Activated CD4-positive, alpha-beta T cell treated with anti-CD3 and anti-CD28 coated beads for 36 hours (primary cell): ENCODE data around the gene FAM78A. TPM values are rescaled to one million over a fixed set of nuclear protein-coding genes. Genes with fewer than 3 reads are reported as not detected.
A peak's percentile ranks its signal among the peaks of the same experiment; 100 is the strongest.

Experiments used
- ATAC-seq: fragments of 200-7000 bp; cut with Tn5 transposase; one replicate; pipeline ENCODE4 v1.10.0; 2021; ENCODE audit warnings: mild to moderate bottlenecking, moderate library complexity
- CTCF ChIA-PET: fragments of 350-600 bp; sonication (Branson Sonifier 250); formaldehyde crosslinking; loops from one replicate; lab custom pipeline; 2021; ENCODE audit warnings: antibody characterized with exemption; lab: Charles Lee
- POLR2A ChIA-PET: fragments of 350-600 bp; sonication (Branson Sonifier 250); formaldehyde crosslinking; loops from one replicate; lab custom pipeline; 2021; ENCODE audit warnings: antibody characterized with exemption, inconsistent platforms; lab: Charles Lee
- DNase-seq: peaks from one replicate; pipeline ENCODE4 v3.0.0-alpha.2; 2020
- H3K27ac Mint-ChIP-seq: one replicate; pipeline ENCODE4 v1.8.0; 2021; ENCODE audit warnings: mixed read lengths
- H3K27me3 Mint-ChIP-seq: one replicate; pipeline ENCODE4 v1.8.0; 2021; ENCODE audit warnings: mixed read lengths
- H3K36me3 Mint-ChIP-seq: one replicate; pipeline ENCODE4 v1.8.0; 2021; ENCODE audit warnings: low read depth, mixed read lengths
- H3K4me1 Mint-ChIP-seq: one replicate; pipeline ENCODE4 v1.8.0; 2021; ENCODE audit warnings: mixed read lengths
- H3K4me3 Mint-ChIP-seq: one replicate; pipeline ENCODE4 v1.8.0; 2021; ENCODE audit warnings: mild to moderate bottlenecking, moderate library complexity, mixed read lengths
- H3K9me3 Mint-ChIP-seq: one replicate; pipeline ENCODE4 v1.8.0; 2021; ENCODE audit warnings: low read depth, mixed read lengths
- intact Hi-C, 2 experiments: fragments of 100-400 bp; cut with DNase I in 1 of 2; cut with micrococcal nuclease in 1 of 2; formaldehyde crosslinking; loops; one replicate each; pipeline versions ENCODE4 v1.14.2 to v1.15.1; 2022 to 2024; cut with DNase I, micrococcal nuclease
- total RNA-seq, 2 experiments: library from RNA; stranded (reverse); gene quantifications; one replicate each; pipeline ENCODE4 v1.2.3, GENCODE V29; 2021

FAM78A gene
- total RNA-seq, 2 experiments from 2014 or later, result 36.6 to 52.3 TPM

GRCh38 chr9:131260751-131261452 lies 15.4 kb downstream of the FAM78A start:
- Mint-ChIP-seq H3K9me3 (no peaks in the 10 kb centered on the region), H3K4me3 (no peak overlapping the region), H3K27me3 (no peaks in the 10 kb centered on the region), H3K36me3 (peaks cover 46% of the 10 kb centered on the region), H3K27ac (no peak overlapping the region), H3K4me1 (peaks cover 63% of the 10 kb centered on the region)
- CTCF ChIA-PET, result no interaction called here
- ATAC-seq (no peak), DNase-seq (no peak)
- intact Hi-C loops, result loop anchor here in 1 of 2 experiments (10.0 kb wide), 1 partner anchor 1874 kb away; no protein-coding TSS in a partner anchor
- POLR2A ChIA-PET, result no interaction called here

- Mint-ChIP-seq H3K36me3 (peaks cover 46% of the 10 kb centered on the region), H3K4me1 (peaks cover 61% of the 10 kb centered on the region), H3K9me3 (no peaks in the 10 kb centered on the region), H3K4me3 (no peak overlapping the region), H3K27ac (no peak overlapping the region), H3K27me3 (no peaks in the 10 kb centered on the region)
- intact Hi-C loops, result loop anchor here in 1 of 2 experiments (5.0 to 10.0 kb wide), 2 partner anchors 1092 to 1875 kb away; partner anchors contain the start of gene SETX
- DNase-seq (no peak), ATAC-seq (no peak)
- CTCF ChIA-PET, result interaction anchor here (0.7 kb wide), 1 partner anchor 17 kb away, joined by 3 read pairs; the partner anchor contains the start of gene FAM78A
- POLR2A ChIA-PET, result no interaction called here
Observed at GRCh38 chr9:131259916-131260597, 16.3 kb downstream of the FAM78A start.

DNA sequence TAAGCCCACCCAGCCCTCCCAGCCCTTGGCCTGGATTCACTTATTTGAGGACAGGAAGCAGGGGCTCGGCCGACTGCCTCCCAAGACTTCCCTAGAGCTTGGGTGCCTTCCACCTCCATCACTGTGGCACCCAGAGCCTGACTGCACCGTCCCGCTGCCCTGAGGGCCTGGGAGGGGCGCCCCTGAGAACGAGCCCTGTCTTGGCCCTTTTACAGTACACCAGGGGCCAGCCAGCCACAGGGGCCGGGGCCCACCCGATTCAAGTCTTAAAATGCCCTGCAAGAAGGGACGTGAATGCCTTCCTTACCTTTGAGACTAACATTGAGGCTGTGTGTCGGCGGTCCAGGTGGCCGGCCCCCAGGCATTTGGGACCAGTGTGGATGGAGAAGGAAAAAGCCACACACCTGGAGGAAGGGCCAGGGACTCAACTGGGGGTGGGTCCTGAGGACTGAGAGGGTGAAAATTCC lies 16.8 kb downstream of the FAM78A start:
- Mint-ChIP-seq H3K9me3 (no peaks in the 10 kb centered on the region), H3K4me1 (peaks cover 61% of the 10 kb centered on the region), H3K27me3 (no peaks in the 10 kb centered on the region), H3K4me3 (no peak overlapping the region), H3K36me3 (peaks cover 42% of the 10 kb centered on the region), H3K27ac (no peak overlapping the region)
- ATAC-seq (no peak), DNase-seq (no peak)
- intact Hi-C loops, result loop anchor here in 1 of 2 experiments (5.0 kb wide), 1 partner anchor 1093 kb away; the partner anchor contains the start of gene SETX
- CTCF ChIA-PET, result no interaction called here
- POLR2A ChIA-PET, result no interaction called here

- no peak for DNase-seq
- Mint-ChIP-seq H3K27me3 (no peaks in the 10 kb centered on the region), H3K4me1 (peaks cover 61% of the 10 kb centered on the region), H3K9me3 (no peaks in the 10 kb centered on the region), H3K36me3 (peaks cover 36% of the 10 kb centered on the region), H3K27ac (peak overlapping the region; percentile 13), H3K4me3 (no peak overlapping the region)
- no peak for ATAC-seq
- intact Hi-C loops, result loop anchor here in 1 of 2 experiments (5.0 kb wide), 1 partner anchor 1093 kb away; the partner anchor contains the start of gene SETX
- CTCF ChIA-PET, result interaction anchor here (0.5 to 1.7 kb wide), 2 partner anchors 9 to 1081 kb away, joined by 3 to 5 read pairs; no protein-coding TSS in a partner anchor
- POLR2A ChIA-PET, result no interaction called here
Observed at GRCh38 chr9:131258698-131259431, 17.4 kb downstream of the FAM78A start.

GRCh38 chr9:131258186-131258585 lies 18.1 kb downstream of the FAM78A start:
- intact Hi-C loops, result loop anchor here in 1 of 2 experiments (5.0 kb wide), 1 partner anchor 1094 kb away; the partner anchor contains the start of gene SETX
- ATAC-seq (no peak), DNase-seq (no peak)
- H3K27ac Mint-ChIP-seq, result peak overlapping the region; percentile 100
- peaks cover 63% of the 10 kb centered on the region for H3K4me1 Mint-ChIP-seq
- H3K27me3 Mint-ChIP-seq, result no peaks in the 10 kb centered on the region
- no peak overlapping the region for H3K4me3 Mint-ChIP-seq
- no peaks in the 10 kb centered on the region for H3K9me3 Mint-ChIP-seq
- peaks cover 32% of the 10 kb centered on the region for H3K36me3 Mint-ChIP-seq
- ChIA-PET CTCF (interaction anchor here (0.6 to 1.7 kb wide), 3 partner anchors 10 to 1098 kb away, joined by 4 to 5 read pairs (median 5); no protein-coding TSS in a partner anchor), POLR2A (interaction anchor here (1.6 to 1.9 kb wide), 2 partner anchors 9 to 13 kb away, joined by 8 to 9 read pairs; no protein-coding TSS in a partner anchor)

- POLR2A ChIA-PET, result interaction anchor here (0.5 to 2.3 kb wide), 5 partner anchors 9 to 149 kb away, joined by 3 to 20 read pairs (median 8); no protein-coding TSS in a partner anchor
- H3K27ac Mint-ChIP-seq, result peak overlapping the region; percentile 100
- H3K4me3 Mint-ChIP-seq, result peak overlapping the region; percentile 88
- H3K4me1 Mint-ChIP-seq, result peaks cover 61% of the 10 kb centered on the region
- H3K36me3 Mint-ChIP-seq, result peaks cover 24% of the 10 kb centered on the region
- DNase-seq (peak; percentile 13), ATAC-seq (no peak)
- H3K9me3 Mint-ChIP-seq, result no peaks in the 10 kb centered on the region
- intact Hi-C loops, result loop anchor here in 1 of 2 experiments (5.0 kb wide), 1 partner anchor 1095 kb away; the partner anchor contains the start of gene SETX
- CTCF ChIA-PET, result interaction anchor here (0.5 to 2.0 kb wide), 15 partner anchors 10 to 1099 kb away, joined by 3 to 14 read pairs (median 4); no protein-coding TSS in a partner anchor
- no peaks in the 10 kb centered on the region for H3K27me3 Mint-ChIP-seq
Observed at GRCh38 chr9:131257266-131258025, 18.9 kb downstream of the FAM78A start.

GRCh38 chr9:131255676-131256197 lies 20.6 kb downstream of the FAM78A start:
- H3K9me3 Mint-ChIP-seq, result no peaks in the 10 kb centered on the region
- intact Hi-C loops, result loop anchor here (1.0 to 5.0 kb wide), 5 partner anchors 11 to 1097 kb away; partner anchors contain the start of gene SETX (in 1 of the 2)
- H3K36me3 Mint-ChIP-seq, result peaks cover 17% of the 10 kb centered on the region
- CTCF ChIA-PET, result interaction anchor here (0.6 to 2.0 kb wide), 8 partner anchors 9 to 759 kb away, joined by 3 to 14 read pairs (median 4); no protein-coding TSS in a partner anchor
- POLR2A ChIA-PET, result interaction anchor here (1.6 to 2.3 kb wide), 2 partner anchors 15 to 18 kb away, joined by 7 to 20 read pairs; no protein-coding TSS in a partner anchor
- ATAC-seq, result peak; percentile 0
- H3K4me3 Mint-ChIP-seq, result peak overlapping the region; percentile 88
- peak overlapping the region; percentile 100 for H3K27ac Mint-ChIP-seq
- DNase-seq, result no peak
- peaks cover 54% of the 10 kb centered on the region for H3K4me1 Mint-ChIP-seq
- no peaks in the 10 kb centered on the region for H3K27me3 Mint-ChIP-seq

DNA sequence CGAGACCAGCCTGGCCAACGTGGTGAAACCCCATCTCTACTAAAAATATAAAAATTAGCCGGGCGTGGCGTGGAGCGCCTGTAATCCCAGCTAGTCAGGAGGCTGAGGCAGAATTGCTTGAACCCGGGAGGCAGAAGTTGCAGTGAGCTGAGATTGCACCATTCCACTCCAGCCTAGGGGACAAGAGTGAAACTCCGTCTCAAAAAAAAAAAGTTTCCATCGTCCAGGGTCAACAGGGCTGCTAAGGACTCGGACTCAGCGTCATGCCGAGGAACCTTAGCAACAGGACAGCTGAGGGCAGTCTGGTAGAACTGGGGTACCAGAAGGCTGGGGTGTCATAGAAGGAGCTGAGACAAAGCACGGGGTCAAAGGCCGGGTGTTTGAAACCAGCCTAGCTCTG lies 21.7 kb downstream of the FAM78A start:
- no peak overlapping the region for H3K4me3 Mint-ChIP-seq
- peak overlapping the region; percentile 37 for H3K27ac Mint-ChIP-seq
- intact Hi-C loops, result loop anchor here in 1 of 2 experiments (5.0 kb wide), 1 partner anchor 1098 kb away; the partner anchor contains the start of gene SETX
- no peaks in the 10 kb centered on the region for H3K27me3 Mint-ChIP-seq
- ChIA-PET CTCF (no interaction called here), POLR2A (no interaction called here)
- peaks cover 48% of the 10 kb centered on the region for H3K4me1 Mint-ChIP-seq
- peaks cover 9% of the 10 kb centered on the region for H3K36me3 Mint-ChIP-seq
- H3K9me3 Mint-ChIP-seq, result no peaks in the 10 kb centered on the region
- no peak for DNase-seq
- no peak for ATAC-seq

DNA sequence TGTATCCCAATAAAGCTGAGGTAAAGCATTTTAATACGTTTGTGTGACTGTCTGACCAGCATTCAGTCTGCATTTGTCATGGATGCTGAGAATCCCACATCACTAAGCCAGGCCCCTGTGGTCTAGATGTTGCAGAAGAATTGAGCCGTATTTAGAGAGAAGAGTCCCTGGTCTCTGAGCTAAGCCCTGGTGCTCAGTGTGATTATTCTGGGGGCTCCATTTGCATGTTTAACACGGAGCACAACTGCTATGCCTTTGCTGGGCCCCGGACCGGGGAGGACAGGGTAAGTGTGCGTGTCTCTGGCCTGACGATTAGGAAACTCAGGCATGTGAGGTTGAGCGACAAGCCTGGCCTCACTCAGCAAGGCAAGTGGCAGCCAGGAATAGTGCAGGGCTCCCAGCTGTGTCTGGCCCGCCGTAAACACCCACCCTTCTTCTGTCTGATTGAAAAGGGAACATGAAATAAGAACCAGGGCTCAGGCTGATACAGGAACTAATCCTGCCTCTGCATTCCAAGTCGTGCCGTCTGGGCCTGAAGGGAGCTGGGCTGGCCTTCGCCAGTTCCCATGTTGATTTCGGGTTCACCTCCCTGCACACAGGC lies 22.3 kb downstream of the FAM78A start:
- peak overlapping the region; percentile 76 for H3K4me3 Mint-ChIP-seq
- POLR2A ChIA-PET, result interaction anchor here (0.6 kb wide), 1 partner anchor 12 kb away, joined by 3 read pairs; no protein-coding TSS in a partner anchor
- H3K9me3 Mint-ChIP-seq, result no peaks in the 10 kb centered on the region
- peaks cover 6% of the 10 kb centered on the region for H3K36me3 Mint-ChIP-seq
- intact Hi-C loops, result loop anchor here (2.0 kb wide), 2 partner anchors 15 to 21 kb away; no protein-coding TSS in a partner anchor
- peaks cover 48% of the 10 kb centered on the region for H3K4me1 Mint-ChIP-seq
- peak overlapping the region; percentile 92 for H3K27ac Mint-ChIP-seq
- ATAC-seq (no peak), DNase-seq (no peak)
- H3K27me3 Mint-ChIP-seq, result no peaks in the 10 kb centered on the region
- CTCF ChIA-PET, result interaction anchor here (0.6 kb wide), 1 partner anchor 19 kb away, joined by 4 read pairs; no protein-coding TSS in a partner anchor
